ENCODE data around the gene MGAT1. TPM values are rescaled to one million over a fixed set of nuclear protein-coding genes. Genes with fewer than 3 reads are reported as not detected.
A peak's percentile ranks its signal among the peaks of the same experiment; 100 is the strongest.

Gene MGAT1
- total RNA-seq, 1 experiment from 2014 or later, result 93.6 TPM

DNA sequence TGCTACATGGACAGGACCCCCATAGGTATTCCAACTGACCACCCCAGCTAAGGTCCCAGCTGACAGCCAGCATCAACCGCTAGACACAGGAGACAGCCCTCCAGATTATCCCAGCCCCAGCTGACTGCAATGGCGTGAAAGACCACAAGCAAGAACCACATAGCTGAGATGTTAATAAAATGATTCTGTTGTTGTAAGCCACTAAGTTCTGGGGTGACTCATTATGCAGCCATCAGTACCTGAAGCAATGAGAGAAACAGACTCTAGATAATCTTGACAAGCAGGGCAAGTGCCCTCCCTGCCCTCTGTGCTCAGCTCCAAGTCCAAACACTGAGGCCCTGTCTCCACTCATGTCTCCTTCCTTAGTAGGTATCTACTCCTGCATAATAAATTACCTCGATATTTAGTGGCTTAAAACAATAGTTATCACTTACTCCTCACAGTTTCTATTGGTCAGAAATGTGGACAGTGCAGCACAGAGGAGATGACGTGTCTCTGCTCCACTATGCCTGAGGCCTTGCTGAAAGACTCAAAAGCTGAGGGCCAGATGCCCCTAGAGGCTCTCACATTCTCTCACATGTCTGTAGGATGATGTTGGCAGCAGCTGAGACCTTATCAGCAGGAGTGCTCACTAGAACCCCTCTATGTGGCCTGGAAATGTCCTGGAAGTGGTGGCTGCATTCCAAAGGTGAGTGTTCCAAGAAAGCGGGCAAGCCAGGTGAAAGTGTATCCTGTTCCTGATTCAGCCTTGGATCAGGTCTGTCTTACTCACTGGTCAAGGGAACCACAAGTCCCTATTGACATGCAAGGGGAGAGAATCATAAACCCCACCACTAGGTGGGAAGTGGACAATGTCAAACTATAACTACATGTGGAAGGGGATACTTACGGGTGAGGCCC lies 2.5 kb downstream of the MGAT1 start (continued):
- TF ChIP-seq, protein P1, sequence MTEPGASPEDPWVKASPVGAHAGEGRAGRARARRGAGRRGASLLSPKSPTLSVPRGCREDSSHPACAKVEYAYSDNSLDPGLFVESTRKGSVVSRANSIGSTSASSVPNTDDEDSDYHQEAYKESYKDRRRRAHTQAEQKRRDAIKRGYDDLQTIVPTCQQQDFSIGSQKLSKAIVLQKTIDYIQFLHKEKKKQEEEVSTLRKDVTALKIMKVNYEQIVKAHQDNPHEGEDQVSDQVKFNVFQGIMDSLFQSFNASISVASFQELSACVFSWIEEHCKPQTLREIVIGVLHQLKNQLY (CRISPR knock-in tag; IDR thresholded peaks at IDR 0.05), result no peak
- TF ChIP-seq ATF1 (CRISPR knock-in tag; IDR thresholded peaks at IDR 0.05) (no peak), TP53 (CRISPR knock-in tag; IDR thresholded peaks at IDR 0.05) (no peak), KAT7 (CRISPR knock-in tag; IDR thresholded peaks at IDR 0.05; ENCODE audit: borderline replicate concordance) (no peak), SP1 (CRISPR knock-in tag; conservative IDR thresholded peaks at IDR 0.05) (no peak), SMAD4 (CRISPR knock-in tag; IDR thresholded peaks at IDR 0.05) (no peak), ZNF263 (CRISPR knock-in tag; IDR thresholded peaks at IDR 0.05; ENCODE audit: low read depth) (no peak), ZBTB21 (CRISPR knock-in tag; IDR thresholded peaks at IDR 0.05; ENCODE audit: borderline replicate concordance) (no peak)
- TF ChIP-seq, protein P2, sequence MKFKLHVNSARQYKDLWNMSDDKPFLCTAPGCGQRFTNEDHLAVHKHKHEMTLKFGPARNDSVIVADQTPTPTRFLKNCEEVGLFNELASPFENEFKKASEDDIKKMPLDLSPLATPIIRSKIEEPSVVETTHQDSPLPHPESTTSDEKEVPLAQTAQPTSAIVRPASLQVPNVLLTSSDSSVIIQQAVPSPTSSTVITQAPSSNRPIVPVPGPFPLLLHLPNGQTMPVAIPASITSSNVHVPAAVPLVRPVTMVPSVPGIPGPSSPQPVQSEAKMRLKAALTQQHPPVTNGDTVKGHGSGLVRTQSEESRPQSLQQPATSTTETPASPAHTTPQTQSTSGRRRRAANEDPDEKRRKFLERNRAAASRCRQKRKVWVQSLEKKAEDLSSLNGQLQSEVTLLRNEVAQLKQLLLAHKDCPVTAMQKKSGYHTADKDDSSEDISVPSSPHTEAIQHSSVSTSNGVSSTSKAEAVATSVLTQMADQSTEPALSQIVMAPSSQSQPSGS (CRISPR knock-in tag; IDR thresholded peaks at IDR 0.05; ENCODE audit: borderline replicate concordance, low read depth), result no peak
- TF ChIP-seq, protein P3, sequence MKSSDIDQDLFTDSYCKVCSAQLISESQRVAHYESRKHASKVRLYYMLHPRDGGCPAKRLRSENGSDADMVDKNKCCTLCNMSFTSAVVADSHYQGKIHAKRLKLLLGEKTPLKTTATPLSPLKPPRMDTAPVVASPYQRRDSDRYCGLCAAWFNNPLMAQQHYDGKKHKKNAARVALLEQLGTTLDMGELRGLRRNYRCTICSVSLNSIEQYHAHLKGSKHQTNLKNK (CRISPR knock-in tag; IDR thresholded peaks at IDR 0.05), result no peak
- TF ChIP-seq, protein P4, sequence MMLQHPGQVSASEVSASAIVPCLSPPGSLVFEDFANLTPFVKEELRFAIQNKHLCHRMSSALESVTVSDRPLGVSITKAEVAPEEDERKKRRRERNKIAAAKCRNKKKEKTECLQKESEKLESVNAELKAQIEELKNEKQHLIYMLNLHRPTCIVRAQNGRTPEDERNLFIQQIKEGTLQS (CRISPR knock-in tag; conservative IDR thresholded peaks at IDR 0.05), result no peak
- TF ChIP-seq, protein P5, sequence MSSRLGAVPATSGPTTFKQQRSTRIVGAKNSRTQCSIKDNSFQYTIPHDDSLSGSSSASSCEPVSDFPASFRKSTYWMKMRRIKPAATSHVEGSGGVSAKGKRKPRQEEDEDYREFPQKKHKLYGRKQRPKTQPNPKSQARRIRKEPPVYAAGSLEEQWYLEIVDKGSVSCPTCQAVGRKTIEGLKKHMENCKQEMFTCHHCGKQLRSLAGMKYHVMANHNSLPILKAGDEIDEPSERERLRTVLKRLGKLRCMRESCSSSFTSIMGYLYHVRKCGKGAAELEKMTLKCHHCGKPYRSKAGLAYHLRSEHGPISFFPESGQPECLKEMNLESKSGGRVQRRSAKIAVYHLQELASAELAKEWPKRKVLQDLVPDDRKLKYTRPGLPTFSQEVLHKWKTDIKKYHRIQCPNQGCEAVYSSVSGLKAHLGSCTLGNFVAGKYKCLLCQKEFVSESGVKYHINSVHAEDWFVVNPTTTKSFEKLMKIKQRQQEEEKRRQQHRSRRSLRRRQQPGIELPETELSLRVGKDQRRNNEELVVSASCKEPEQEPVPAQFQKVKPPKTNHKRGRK (CRISPR knock-in tag; IDR thresholded peaks at IDR 0.05; ENCODE audit: borderline replicate concordance), result no peak

DNA sequence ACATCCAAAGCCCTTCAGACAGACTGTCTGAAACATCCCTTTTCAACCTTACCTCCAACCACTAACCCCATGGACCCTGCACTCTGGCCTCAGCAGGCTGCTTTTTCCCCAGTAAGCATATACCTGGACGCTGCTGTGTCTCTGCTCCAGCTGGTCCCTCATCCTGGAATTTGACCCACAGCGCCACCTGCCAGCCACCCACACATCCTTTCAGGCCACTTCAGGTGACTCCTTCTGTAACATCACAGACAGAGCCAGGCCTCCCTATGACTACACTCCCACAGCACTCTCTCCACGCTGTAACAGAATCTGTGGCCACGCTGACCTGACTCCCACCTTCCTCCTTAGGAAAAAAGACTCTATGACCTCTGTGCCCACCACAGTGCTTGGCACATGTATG lies 3.4 kb downstream of the MGAT1 start:
- Mint-ChIP-seq H3K36me3 (peaks cover 21% of the 10 kb centered on the region), H3K4me3 (no peak overlapping the region), H3K27me3 (ENCODE audit: low read depth) (no peaks in the 10 kb centered on the region), H3K27ac (0 out of 2 replicates have a peak overlapping the region, but pooled peaks have one; percentile 21), H3K9me3 (no peaks in the 10 kb centered on the region), H3K4me1 (peaks cover 64% of the 10 kb centered on the region)
- DNase-seq (ENCODE audit: low spot score) (peak; percentile 79), ATAC-seq (peak; percentile 34)
- TF ChIP-seq NFE2L1 (CRISPR knock-in tag; IDR thresholded peaks at IDR 0.05), result no peak
- TF ChIP-seq, protein P6, sequence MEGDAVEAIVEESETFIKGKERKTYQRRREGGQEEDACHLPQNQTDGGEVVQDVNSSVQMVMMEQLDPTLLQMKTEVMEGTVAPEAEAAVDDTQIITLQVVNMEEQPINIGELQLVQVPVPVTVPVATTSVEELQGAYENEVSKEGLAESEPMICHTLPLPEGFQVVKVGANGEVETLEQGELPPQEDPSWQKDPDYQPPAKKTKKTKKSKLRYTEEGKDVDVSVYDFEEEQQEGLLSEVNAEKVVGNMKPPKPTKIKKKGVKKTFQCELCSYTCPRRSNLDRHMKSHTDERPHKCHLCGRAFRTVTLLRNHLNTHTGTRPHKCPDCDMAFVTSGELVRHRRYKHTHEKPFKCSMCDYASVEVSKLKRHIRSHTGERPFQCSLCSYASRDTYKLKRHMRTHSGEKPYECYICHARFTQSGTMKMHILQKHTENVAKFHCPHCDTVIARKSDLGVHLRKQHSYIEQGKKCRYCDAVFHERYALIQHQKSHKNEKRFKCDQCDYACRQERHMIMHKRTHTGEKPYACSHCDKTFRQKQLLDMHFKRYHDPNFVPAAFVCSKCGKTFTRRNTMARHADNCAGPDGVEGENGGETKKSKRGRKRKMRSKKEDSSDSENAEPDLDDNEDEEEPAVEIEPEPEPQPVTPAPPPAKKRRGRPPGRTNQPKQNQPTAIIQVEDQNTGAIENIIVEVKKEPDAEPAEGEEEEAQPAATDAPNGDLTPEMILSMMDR (IDR thresholded peaks at IDR 0.05), result peak; percentile 28; the same call in 1 of the 2 replicates
- TF ChIP-seq SMAD3 (CRISPR knock-in tag; IDR thresholded peaks at IDR 0.05; ENCODE audit: borderline replicate concordance), result 0 out of 2 replicates have a peak, but pooled peaks have one; percentile 38
- ChIA-PET POLR2A (no interaction called here), CTCF (interaction anchor here (0.6 to 2.1 kb wide), 7 partner anchors 9 to 188 kb away, joined by 3 to 37 read pairs (median 3); no protein-coding TSS in a partner anchor)

DNA sequence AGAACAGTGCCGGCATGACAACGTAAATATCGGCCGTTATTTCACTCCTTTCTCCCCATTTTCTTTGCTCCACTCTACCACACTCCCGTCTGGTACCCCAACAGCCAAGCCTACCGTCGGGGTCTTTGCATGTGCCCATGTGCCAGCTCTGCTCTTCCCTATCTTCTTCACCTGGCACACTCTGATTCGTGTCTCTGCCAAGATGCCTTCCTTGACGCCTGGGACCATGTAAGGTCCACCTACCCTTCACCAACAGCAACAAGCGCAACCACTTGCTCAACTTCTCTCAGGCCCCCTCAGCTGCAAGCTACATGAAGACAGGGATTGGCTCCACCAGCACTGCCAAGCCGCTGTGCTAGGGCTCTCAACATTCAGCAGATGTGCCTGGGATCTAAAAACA lies 4.4 kb downstream of the MGAT1 start:
- Mint-ChIP-seq H3K27ac (no peak overlapping the region), H3K36me3 (peaks cover 21% of the 10 kb centered on the region), H3K4me3 (no peak overlapping the region), H3K27me3 (ENCODE audit: low read depth) (no peaks in the 10 kb centered on the region), H3K9me3 (no peaks in the 10 kb centered on the region), H3K4me1 (peaks cover 62% of the 10 kb centered on the region)
- ChIA-PET CTCF (interaction anchor here (1.4 kb wide), 1 partner anchor 187 kb away, joined by 7 read pairs; no protein-coding TSS in a partner anchor), POLR2A (no interaction called here)
- no peak for ATAC-seq
- DNase-seq (ENCODE audit: low spot score), result no peak
- TF ChIP-seq, protein P7, sequence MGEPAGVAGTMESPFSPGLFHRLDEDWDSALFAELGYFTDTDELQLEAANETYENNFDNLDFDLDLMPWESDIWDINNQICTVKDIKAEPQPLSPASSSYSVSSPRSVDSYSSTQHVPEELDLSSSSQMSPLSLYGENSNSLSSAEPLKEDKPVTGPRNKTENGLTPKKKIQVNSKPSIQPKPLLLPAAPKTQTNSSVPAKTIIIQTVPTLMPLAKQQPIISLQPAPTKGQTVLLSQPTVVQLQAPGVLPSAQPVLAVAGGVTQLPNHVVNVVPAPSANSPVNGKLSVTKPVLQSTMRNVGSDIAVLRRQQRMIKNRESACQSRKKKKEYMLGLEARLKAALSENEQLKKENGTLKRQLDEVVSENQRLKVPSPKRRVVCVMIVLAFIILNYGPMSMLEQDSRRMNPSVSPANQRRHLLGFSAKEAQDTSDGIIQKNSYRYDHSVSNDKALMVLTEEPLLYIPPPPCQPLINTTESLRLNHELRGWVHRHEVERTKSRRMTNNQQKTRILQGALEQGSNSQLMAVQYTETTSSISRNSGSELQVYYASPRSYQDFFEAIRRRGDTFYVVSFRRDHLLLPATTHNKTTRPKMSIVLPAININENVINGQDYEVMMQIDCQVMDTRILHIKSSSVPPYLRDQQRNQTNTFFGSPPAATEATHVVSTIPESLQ (CRISPR knock-in tag; IDR thresholded peaks at IDR 0.05), result no peak
- TF ChIP-seq, protein P2 (CRISPR knock-in tag; IDR thresholded peaks at IDR 0.05; ENCODE audit: borderline replicate concordance, low read depth), result no peak
- no peak for TF ChIP-seq SP1 (CRISPR knock-in tag; conservative IDR thresholded peaks at IDR 0.05)
- TF ChIP-seq TEAD4 (CRISPR knock-in tag; IDR thresholded peaks at IDR 0.05), result no peak
- no peak for TF ChIP-seq NFATC4 (CRISPR knock-in tag; IDR thresholded peaks at IDR 0.05)
- TF ChIP-seq ETV6 (CRISPR knock-in tag; IDR thresholded peaks at IDR 0.05), result no peak
- TF ChIP-seq, protein P8, sequence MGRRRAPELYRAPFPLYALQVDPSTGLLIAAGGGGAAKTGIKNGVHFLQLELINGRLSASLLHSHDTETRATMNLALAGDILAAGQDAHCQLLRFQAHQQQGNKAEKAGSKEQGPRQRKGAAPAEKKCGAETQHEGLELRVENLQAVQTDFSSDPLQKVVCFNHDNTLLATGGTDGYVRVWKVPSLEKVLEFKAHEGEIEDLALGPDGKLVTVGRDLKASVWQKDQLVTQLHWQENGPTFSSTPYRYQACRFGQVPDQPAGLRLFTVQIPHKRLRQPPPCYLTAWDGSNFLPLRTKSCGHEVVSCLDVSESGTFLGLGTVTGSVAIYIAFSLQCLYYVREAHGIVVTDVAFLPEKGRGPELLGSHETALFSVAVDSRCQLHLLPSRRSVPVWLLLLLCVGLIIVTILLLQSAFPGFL (CRISPR knock-in tag; IDR thresholded peaks at IDR 0.05; ENCODE audit: borderline replicate concordance), result no peak
- no peak for TF ChIP-seq ZNF263 (CRISPR knock-in tag; IDR thresholded peaks at IDR 0.05; ENCODE audit: low read depth)
